ENCODE data around the gene SLAMF1. TPM values are rescaled to one million over a fixed set of nuclear protein-coding genes. Genes with fewer than 3 reads are reported as not detected.
A peak's percentile ranks its signal among the peaks of the same experiment; 100 is the strongest.
"Not testable (repeated sequence)": the region's sequence is repeated elsewhere in the genome, so short reads cannot be mapped to it uniquely, and the experiment has no call there.

The SLAMF1 gene
- total and polyA plus RNA-seq, 2 donors: 46.6 to 115 TPM

- Histone ChIP-seq H3K4me1 (ENCODE audit: control insufficient read depth in 2 of 2, insufficient read depth in 2 of 2, low read length in 2 of 2) (peaks cover 83 to 98% of the 10 kb centered on the region in 2 donors), H3K9me3 (ENCODE audit: control insufficient read depth in 2 of 2, insufficient read depth in 1 of 2, low read length in 1 of 2) (no peaks in the 10 kb centered on the region), H3K4me3 (ENCODE audit: low read length in 2 of 2) (peak overlapping the region in 1 of 2 donors; percentile 2), H3K27ac (ENCODE audit: low read depth in 1 of 2, low read length in 1 of 2) (peak overlapping the region; percentile 79 to 96), H3K27me3 (ENCODE audit: control insufficient read depth in 2 of 2, insufficient read depth in 1 of 2, low read length in 1 of 2) (no peaks in the 10 kb centered on the region), H3K36me3 (ENCODE audit: control insufficient read depth in 2 of 2, insufficient read depth in 2 of 2, low read length in 1 of 2) (peaks cover 57 to 82% of the 10 kb centered on the region in 2 donors)
- DNase-seq (ENCODE audit: low read depth in 6 of 9, low spot score in 9 of 9): no peak
- 84% methylated on average over 9 of the region's 9 CpGs for WGBS
These were observed 16.1 kb downstream of the SLAMF1 start for GRCh38 chr1:160630523-160631451.

- peak overlapping the region; percentile 96 for H3K27ac ChIP-seq (ENCODE audit: low read depth in 1 of 2, low read length in 1 of 2)
These were observed 17.3 kb downstream of the SLAMF1 start for GRCh38 chr1:160629286-160630210.

GRCh38 chr1:160628799-160629263, 18.0 kb downstream of the SLAMF1 start:
- WGBS: 11% methylated on average over 8 of the region's 8 CpGs
- peak overlapping the region; percentile 96 for H3K27ac ChIP-seq (ENCODE audit: low read depth in 1 of 2, low read length in 1 of 2)
- H3K4me1 ChIP-seq (ENCODE audit: control insufficient read depth in 2 of 2, insufficient read depth in 2 of 2, low read length in 2 of 2): peaks cover 80 to 93% of the 10 kb centered on the region in 2 donors
- no peaks in the 10 kb centered on the region for H3K27me3 ChIP-seq (ENCODE audit: control insufficient read depth in 2 of 2, insufficient read depth in 1 of 2, low read length in 1 of 2)
- H3K4me3 ChIP-seq (ENCODE audit: low read length in 2 of 2): peak overlapping the region; percentile 36 to 48
- H3K9me3 ChIP-seq (ENCODE audit: control insufficient read depth in 2 of 2, insufficient read depth in 1 of 2, low read length in 1 of 2): no peaks in the 10 kb centered on the region
- H3K36me3 ChIP-seq (ENCODE audit: control insufficient read depth in 2 of 2, insufficient read depth in 2 of 2, low read length in 1 of 2): peaks cover 51 to 78% of the 10 kb centered on the region in 2 donors
- peak; percentile 67 to 95 (median 85) for DNase-seq (ENCODE audit: low read depth in 6 of 9, low spot score in 9 of 9)

More at GRCh38 chr1:160629286-160630210, 17.3 kb downstream of the SLAMF1 start:
- peaks cover 83 to 95% of the 10 kb centered on the region in 2 donors for H3K4me1 ChIP-seq (ENCODE audit: control insufficient read depth in 2 of 2, insufficient read depth in 2 of 2, low read length in 2 of 2)
- no peaks in the 10 kb centered on the region for H3K9me3 ChIP-seq (ENCODE audit: control insufficient read depth in 2 of 2, insufficient read depth in 1 of 2, low read length in 1 of 2)
- no peaks in the 10 kb centered on the region for H3K27me3 ChIP-seq (ENCODE audit: control insufficient read depth in 2 of 2, insufficient read depth in 1 of 2, low read length in 1 of 2)
- peaks cover 54 to 79% of the 10 kb centered on the region in 2 donors for H3K36me3 ChIP-seq (ENCODE audit: control insufficient read depth in 2 of 2, insufficient read depth in 2 of 2, low read length in 1 of 2)
- WGBS: 27% methylated on average over 19 of the region's 19 CpGs
- peak overlapping the region; percentile 36 to 48 for H3K4me3 ChIP-seq (ENCODE audit: low read length in 2 of 2)
- DNase-seq (ENCODE audit: low read depth in 6 of 9, low spot score in 9 of 9): peak; percentile 83 to 97 (median 94)

- 96% methylated on average over 4 of the region's 4 CpGs for WGBS
- Histone ChIP-seq H3K27ac (ENCODE audit: low read depth in 1 of 2, low read length in 1 of 2) (peak overlapping the region; percentile 82 to 96), H3K36me3 (ENCODE audit: control insufficient read depth in 2 of 2, insufficient read depth in 2 of 2, low read length in 1 of 2) (peaks cover 51 to 78% of the 10 kb centered on the region in 2 donors), H3K4me1 (ENCODE audit: control insufficient read depth in 2 of 2, insufficient read depth in 2 of 2, low read length in 2 of 2) (peaks cover 80 to 94% of the 10 kb centered on the region in 2 donors)
- DNase-seq (ENCODE audit: low read depth in 6 of 9, low spot score in 9 of 9); H3K9me3 ChIP-seq (ENCODE audit: control insufficient read depth in 2 of 2, insufficient read depth in 1 of 2, low read length in 1 of 2); H3K4me3 ChIP-seq (ENCODE audit: low read length in 2 of 2); H3K27me3 ChIP-seq (ENCODE audit: control insufficient read depth in 2 of 2, insufficient read depth in 1 of 2, low read length in 1 of 2): not testable (repeated sequence)
These were observed 19.1 kb downstream of the SLAMF1 start for GRCh38 chr1:160627677-160628289.

GRCh38 chr1:160626509-160627342, 20.1 kb downstream of the SLAMF1 start:
- Histone ChIP-seq H3K9me3 (ENCODE audit: control insufficient read depth in 2 of 2, insufficient read depth in 1 of 2, low read length in 1 of 2) (no peaks in the 10 kb centered on the region), H3K27me3 (ENCODE audit: control insufficient read depth in 2 of 2, insufficient read depth in 1 of 2, low read length in 1 of 2) (no peaks in the 10 kb centered on the region), H3K4me1 (ENCODE audit: control insufficient read depth in 2 of 2, insufficient read depth in 2 of 2, low read length in 2 of 2) (peaks cover 79 to 93% of the 10 kb centered on the region in 2 donors), H3K4me3 (ENCODE audit: low read length in 2 of 2) (no peak overlapping the region), H3K36me3 (ENCODE audit: control insufficient read depth in 2 of 2, insufficient read depth in 2 of 2, low read length in 1 of 2) (peaks cover 51 to 78% of the 10 kb centered on the region in 2 donors), H3K27ac (ENCODE audit: low read depth in 1 of 2, low read length in 1 of 2) (peak overlapping the region; percentile 43 to 48)
- DNase-seq (ENCODE audit: low read depth in 6 of 9, low spot score in 9 of 9): no peak
- WGBS: 94% methylated on average over 1 of the region's 1 CpG

GRCh38 chr1:160625725-160626498, 20.9 kb downstream of the SLAMF1 start:
- 84% methylated on average over 10 of the region's 10 CpGs for WGBS
- Histone ChIP-seq H3K9me3 (ENCODE audit: control insufficient read depth in 2 of 2, insufficient read depth in 1 of 2, low read length in 1 of 2) (no peaks in the 10 kb centered on the region), H3K4me1 (ENCODE audit: control insufficient read depth in 2 of 2, insufficient read depth in 2 of 2, low read length in 2 of 2) (peaks cover 71 to 93% of the 10 kb centered on the region in 2 donors), H3K4me3 (ENCODE audit: low read length in 2 of 2) (no peak overlapping the region), H3K27me3 (ENCODE audit: control insufficient read depth in 2 of 2, insufficient read depth in 1 of 2, low read length in 1 of 2) (no peaks in the 10 kb centered on the region), H3K27ac (ENCODE audit: low read depth in 1 of 2, low read length in 1 of 2) (peak overlapping the region; percentile 71 to 73), H3K36me3 (ENCODE audit: control insufficient read depth in 2 of 2, insufficient read depth in 2 of 2, low read length in 1 of 2) (peaks cover 50 to 78% of the 10 kb centered on the region in 2 donors)
- no peak for DNase-seq (ENCODE audit: low read depth in 6 of 9, low spot score in 9 of 9)

- WGBS: 97% methylated on average over 1 of the region's 1 CpG
- Histone ChIP-seq H3K4me1 (ENCODE audit: control insufficient read depth in 2 of 2, insufficient read depth in 2 of 2, low read length in 2 of 2) (peaks cover 65 to 88% of the 10 kb centered on the region in 2 donors), H3K27ac (ENCODE audit: low read depth in 1 of 2, low read length in 1 of 2) (peak overlapping the region in 1 of 2 donors; percentile 73), H3K36me3 (ENCODE audit: control insufficient read depth in 2 of 2, insufficient read depth in 2 of 2, low read length in 1 of 2) (peaks cover 47 to 74% of the 10 kb centered on the region in 2 donors), H3K9me3 (ENCODE audit: control insufficient read depth in 2 of 2, insufficient read depth in 1 of 2, low read length in 1 of 2) (no peaks in the 10 kb centered on the region), H3K4me3 (ENCODE audit: low read length in 2 of 2) (no peak overlapping the region), H3K27me3 (ENCODE audit: control insufficient read depth in 2 of 2, insufficient read depth in 1 of 2, low read length in 1 of 2) (no peaks in the 10 kb centered on the region)
- no peak for DNase-seq (ENCODE audit: low read depth in 6 of 9, low spot score in 9 of 9)
These were observed 21.5 kb downstream of the SLAMF1 start for GRCh38 chr1:160625321-160625720.

Data from thymus (tissue), 11 donors.